ENCODE results near the gene DLD.

Gene DLD

DNA sequence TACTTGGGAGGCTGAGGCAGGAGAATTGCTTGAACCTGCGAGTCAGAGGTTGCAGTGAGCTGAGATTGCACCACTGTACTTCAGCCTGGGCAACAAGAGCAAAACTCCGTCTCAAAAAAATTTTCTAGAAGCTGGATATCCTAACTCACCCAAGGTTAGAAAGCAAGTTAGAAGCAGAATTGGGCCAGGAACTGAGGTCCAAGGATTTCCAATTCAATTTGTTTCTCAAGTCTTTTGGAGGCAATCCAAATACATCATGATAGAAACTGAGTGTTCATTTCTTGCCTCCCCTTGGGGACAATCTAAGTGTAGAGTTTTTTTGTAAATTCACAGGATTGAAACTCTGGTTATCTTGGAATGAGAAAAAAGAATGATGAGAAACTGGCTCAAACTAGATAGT lies 66.5 kb downstream of the DLD start:
- H3K4me3 ChIP-seq (ENCODE audit: low read depth, low read length) = no peak overlapping the region
- TF ChIP-seq, protein P1, sequence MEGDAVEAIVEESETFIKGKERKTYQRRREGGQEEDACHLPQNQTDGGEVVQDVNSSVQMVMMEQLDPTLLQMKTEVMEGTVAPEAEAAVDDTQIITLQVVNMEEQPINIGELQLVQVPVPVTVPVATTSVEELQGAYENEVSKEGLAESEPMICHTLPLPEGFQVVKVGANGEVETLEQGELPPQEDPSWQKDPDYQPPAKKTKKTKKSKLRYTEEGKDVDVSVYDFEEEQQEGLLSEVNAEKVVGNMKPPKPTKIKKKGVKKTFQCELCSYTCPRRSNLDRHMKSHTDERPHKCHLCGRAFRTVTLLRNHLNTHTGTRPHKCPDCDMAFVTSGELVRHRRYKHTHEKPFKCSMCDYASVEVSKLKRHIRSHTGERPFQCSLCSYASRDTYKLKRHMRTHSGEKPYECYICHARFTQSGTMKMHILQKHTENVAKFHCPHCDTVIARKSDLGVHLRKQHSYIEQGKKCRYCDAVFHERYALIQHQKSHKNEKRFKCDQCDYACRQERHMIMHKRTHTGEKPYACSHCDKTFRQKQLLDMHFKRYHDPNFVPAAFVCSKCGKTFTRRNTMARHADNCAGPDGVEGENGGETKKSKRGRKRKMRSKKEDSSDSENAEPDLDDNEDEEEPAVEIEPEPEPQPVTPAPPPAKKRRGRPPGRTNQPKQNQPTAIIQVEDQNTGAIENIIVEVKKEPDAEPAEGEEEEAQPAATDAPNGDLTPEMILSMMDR (IDR thresholded peaks at IDR 0.05; ENCODE audit: low read depth, low read length) = no peak
- DNase-seq (ENCODE audit: low read depth, low spot score) = no peak
- in situ Hi-C loops (cut with HindIII; ENCODE audit: low sequenced_read_pairs) = no loop called here

DNA sequence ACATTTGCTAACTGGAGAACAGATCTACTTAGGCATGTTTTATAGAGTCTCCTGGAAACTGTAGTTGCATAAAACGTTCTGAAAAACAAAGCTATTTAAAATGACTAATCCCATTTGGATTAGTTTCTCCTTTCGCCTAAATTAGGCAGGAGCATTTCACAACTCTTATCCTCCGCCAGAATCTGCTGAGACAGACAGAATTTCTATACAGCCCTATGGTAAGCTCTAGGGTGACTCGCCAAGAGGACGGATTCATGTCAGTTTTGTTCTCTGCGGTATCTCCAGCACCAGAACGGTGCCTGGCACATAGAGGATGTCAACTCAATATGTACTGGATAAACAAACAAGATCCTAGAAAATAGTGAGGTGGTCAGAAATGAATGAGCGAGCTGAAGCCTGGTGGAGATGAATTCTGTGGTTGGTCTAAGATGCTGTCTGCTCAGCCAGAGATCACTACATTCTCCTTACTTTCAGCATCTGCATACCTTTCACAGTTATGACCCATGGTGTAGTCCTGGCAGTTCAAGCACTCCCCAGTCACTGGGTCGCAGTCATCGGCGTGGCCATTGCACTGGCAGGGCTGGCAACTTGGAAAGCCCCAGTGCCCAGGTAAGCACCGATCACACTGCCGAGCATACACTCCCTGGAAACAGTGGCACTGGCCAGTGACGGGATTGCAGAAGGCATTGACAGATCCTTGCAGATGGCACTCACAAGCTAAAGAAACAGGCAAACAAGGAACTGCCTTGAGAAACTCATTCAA lies 68.0 kb downstream of the DLD start:
- H3K4me3 ChIP-seq (ENCODE audit: low read depth, low read length) = no peak overlapping the region
- peak; percentile 79 for DNase-seq (ENCODE audit: low read depth, low spot score)
- TF ChIP-seq, protein P1 (IDR thresholded peaks at IDR 0.05; ENCODE audit: low read depth, low read length) = no peak
- in situ Hi-C loops (cut with HindIII; ENCODE audit: low sequenced_read_pairs) = no loop called here

DNA sequence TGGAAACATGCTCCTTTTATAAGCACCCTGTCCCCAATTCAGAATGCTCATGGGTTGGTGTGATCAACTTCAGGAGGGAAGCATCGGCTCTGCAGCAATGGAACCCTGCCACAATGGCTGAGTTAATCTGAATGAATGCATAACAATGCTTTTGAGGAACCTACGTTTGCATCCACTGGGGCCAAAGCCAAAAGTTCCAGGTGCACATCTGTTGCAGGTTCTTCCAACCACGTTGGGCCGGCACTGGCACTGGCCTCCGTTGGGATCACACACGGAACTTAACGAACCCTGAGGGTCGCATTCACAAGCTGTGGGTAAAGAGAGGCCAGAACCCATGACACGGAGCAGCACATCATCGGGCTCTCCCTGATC lies 68.5 kb downstream of the DLD start:
- TF ChIP-seq, protein P1 (IDR thresholded peaks at IDR 0.05; ENCODE audit: low read depth, low read length) = no peak
- no peak for DNase-seq (ENCODE audit: low read depth, low spot score)
- no peak overlapping the region for H3K4me3 ChIP-seq (ENCODE audit: low read depth, low read length)
- in situ Hi-C loops (cut with HindIII; ENCODE audit: low sequenced_read_pairs) = no loop called here

DNA sequence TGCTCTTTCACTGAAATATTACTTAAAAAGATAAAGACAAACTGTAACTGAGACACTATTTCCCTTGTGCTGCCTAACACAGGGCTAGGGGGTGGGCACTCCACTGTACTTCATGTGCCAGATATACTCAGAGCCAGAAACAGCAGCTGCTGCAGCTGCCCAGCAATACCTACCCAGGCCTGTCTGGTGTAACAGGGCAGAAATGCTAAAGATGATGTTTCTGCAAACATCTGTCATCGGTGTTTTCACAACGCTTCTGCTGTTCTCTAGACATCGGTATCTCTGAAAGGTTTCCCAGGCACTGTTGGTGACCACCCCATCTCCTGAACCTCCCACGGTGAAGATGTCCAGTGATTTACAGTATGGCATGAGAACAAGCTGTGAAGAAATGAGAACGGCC lies 69.3 kb downstream of the DLD start:
- TF ChIP-seq, protein P1 (IDR thresholded peaks at IDR 0.05; ENCODE audit: low read depth, low read length) = no peak
- no peak for DNase-seq (ENCODE audit: low read depth, low spot score)
- no peak overlapping the region for H3K4me3 ChIP-seq (ENCODE audit: low read depth, low read length)
- in situ Hi-C loops (cut with HindIII; ENCODE audit: low sequenced_read_pairs) = no loop called here

DNA sequence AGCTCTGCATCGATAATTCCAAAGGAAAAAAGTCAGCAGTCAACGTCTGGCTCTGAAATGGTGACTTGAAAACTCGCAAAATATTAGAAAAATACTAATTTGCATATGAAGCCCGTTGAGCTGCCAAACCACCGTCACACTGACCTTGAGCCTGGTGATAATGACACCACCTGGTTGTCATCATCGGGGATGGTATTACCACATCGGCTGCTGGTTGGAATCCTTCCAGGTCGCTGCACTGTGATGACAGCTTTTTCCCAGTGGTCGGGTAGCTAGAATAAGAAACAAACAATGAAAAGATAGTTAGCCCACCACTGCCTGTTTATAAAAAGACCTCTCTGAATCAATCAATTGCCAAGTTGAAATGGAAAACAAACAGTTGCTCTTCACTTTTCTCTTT lies 70.4 kb downstream of the DLD start:
- in situ Hi-C loops (cut with HindIII; ENCODE audit: low sequenced_read_pairs) = no loop called here
- H3K4me3 ChIP-seq (ENCODE audit: low read depth, low read length) = no peak overlapping the region
- TF ChIP-seq, protein P1 (IDR thresholded peaks at IDR 0.05; ENCODE audit: low read depth, low read length) = no peak
- DNase-seq (ENCODE audit: low read depth, low spot score) = no peak

DNA sequence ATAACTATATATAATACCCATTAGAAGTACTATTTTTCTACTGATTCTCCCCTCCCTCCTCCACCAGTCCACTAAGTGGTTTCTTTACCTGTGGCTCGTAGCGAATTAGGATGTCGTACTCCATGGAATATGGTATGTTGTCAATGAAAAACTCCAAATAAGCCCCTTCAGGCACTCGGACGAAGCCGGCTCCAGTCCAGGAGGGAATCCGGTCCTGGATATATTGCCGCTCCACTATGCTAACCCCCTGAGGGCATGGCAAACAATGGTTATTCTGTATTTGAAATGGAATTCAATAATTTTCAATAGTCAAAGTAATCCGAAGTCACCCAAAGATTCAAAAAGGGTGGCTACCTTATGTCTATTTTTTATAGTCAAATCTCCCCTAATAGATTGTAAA lies 71.8 kb downstream of the DLD start:
- in situ Hi-C loops (cut with HindIII; ENCODE audit: low sequenced_read_pairs) = no loop called here
- H3K4me3 ChIP-seq (ENCODE audit: low read depth, low read length) = no peak overlapping the region
- TF ChIP-seq, protein P1 (IDR thresholded peaks at IDR 0.05; ENCODE audit: low read depth, low read length) = no peak
- no peak for DNase-seq (ENCODE audit: low read depth, low spot score)

Data from astrocyte of the spinal cord (primary cell).